Transverse colon (tissue), 4 donors: ENCODE measurements around the gene MMP13.

Experiments used
- POLR2A ChIP-seq: fragments of 450-650 bp; IDR thresholded peaks from one replicate; pipeline ENCODE4 v1.6.1; 2016; ENCODE audit warnings: antibody characterized with exemption, mild to moderate bottlenecking, moderate library complexity
- POLR2AphosphoS5 ChIP-seq, 3 donors: sonication (generic); formaldehyde crosslinking; IDR thresholded peaks; one replicate each; pipeline ENCODE4 v1.6.1; 2016; ENCODE audit warnings: antibody characterized with exemption in 3 of 3
- TF ChIP-seq, protein P1 (sequence below), 5 experiments: fragments of 200-600 bp in 3 of 5; fragments of 450-650 bp in 2 of 5; sonication (generic) in 3 of 5; IDR thresholded peaks; 1 replicate in 2 of 5; 2 replicates in 3 of 5; pipeline ENCODE4 v1.5.1; 2016 to 2017; ENCODE audit warnings: antibody characterized with exemption in 5 of 5, inconsistent platforms in 3 of 5, mild to moderate bottlenecking in 2 of 5, moderate library complexity in 1 of 5

DNA sequence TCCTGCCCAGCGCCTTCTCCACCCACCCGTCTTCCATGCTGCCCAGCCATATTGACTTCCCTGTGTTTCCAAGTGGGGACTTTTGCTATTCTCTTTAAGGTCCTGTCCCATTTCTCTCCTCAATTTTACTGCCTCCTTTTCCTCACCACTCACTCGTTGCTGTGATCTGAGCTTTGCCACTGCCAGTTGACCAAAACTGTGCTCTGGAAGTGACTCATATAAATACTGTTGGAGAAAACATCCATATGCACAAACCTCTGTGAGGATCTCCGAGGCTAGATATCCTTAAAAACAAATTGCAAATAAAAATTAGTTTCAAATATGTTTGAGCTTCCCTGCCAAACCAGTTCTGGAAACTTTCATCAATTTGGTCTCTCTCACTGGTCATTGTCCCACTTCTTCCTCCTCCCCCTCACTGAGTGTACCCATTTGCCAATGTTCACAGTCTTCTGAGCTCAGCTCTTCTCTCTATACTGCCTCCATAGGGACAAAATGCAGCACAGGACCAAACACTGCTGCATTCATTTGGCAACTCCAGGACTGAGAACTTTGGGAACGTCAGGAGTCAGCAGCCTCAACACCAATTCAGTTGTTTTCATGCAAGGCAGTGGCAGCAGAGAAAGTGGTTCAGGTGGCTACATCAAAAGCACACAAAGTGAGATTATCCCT lies 34.0 kb upstream of the MMP13 start:
- TF ChIP-seq, protein P1, sequence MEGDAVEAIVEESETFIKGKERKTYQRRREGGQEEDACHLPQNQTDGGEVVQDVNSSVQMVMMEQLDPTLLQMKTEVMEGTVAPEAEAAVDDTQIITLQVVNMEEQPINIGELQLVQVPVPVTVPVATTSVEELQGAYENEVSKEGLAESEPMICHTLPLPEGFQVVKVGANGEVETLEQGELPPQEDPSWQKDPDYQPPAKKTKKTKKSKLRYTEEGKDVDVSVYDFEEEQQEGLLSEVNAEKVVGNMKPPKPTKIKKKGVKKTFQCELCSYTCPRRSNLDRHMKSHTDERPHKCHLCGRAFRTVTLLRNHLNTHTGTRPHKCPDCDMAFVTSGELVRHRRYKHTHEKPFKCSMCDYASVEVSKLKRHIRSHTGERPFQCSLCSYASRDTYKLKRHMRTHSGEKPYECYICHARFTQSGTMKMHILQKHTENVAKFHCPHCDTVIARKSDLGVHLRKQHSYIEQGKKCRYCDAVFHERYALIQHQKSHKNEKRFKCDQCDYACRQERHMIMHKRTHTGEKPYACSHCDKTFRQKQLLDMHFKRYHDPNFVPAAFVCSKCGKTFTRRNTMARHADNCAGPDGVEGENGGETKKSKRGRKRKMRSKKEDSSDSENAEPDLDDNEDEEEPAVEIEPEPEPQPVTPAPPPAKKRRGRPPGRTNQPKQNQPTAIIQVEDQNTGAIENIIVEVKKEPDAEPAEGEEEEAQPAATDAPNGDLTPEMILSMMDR (IDR thresholded peaks at IDR 0.05) = no peak
- no peak for TF ChIP-seq POLR2AphosphoS5 (IDR thresholded peaks at IDR 0.05)
- no peak for TF ChIP-seq POLR2A
